Neuronal stem cell (in vitro differentiated cells): ENCODE data around the gene CLRN1.

ENCODE experiments used
- DNase-seq: peaks from one replicate; pipeline ENCODE4 v3.0.0-alpha.2; 2013; ENCODE audit warnings: low spot score
- H2AFZ ChIP-seq: one replicate; pipeline ENCODE4 v1.6.1; 2013; ENCODE audit warnings: mild to moderate bottlenecking, low read length, inconsistent platforms
- H2AK5ac ChIP-seq: 2 replicates; pipeline ENCODE4 v1.6.1; 2013; ENCODE audit warnings: low read depth, mild to moderate bottlenecking, inconsistent platforms, low read length, moderate library complexity, mixed read lengths
- H2BK120ac ChIP-seq: 2 replicates; pipeline ENCODE4 v1.6.1; 2013; ENCODE audit warnings: low read depth, mild to moderate bottlenecking, inconsistent platforms, low read length, moderate library complexity, mixed read lengths
- H2BK12ac ChIP-seq: one replicate; pipeline ENCODE4 v1.6.1; 2013; ENCODE audit warnings: low read length, inconsistent platforms
- H2BK15ac ChIP-seq: 2 replicates; pipeline ENCODE4 v1.6.1; 2013; ENCODE audit warnings: mild to moderate bottlenecking, low read length, inconsistent platforms, mixed read lengths
- H2BK5ac ChIP-seq: one replicate; pipeline ENCODE4 v1.6.1; 2013; ENCODE audit warnings: inconsistent platforms, mild to moderate bottlenecking, low read length, moderate library complexity
- H3K14ac ChIP-seq: one replicate; pipeline ENCODE4 v1.6.1; 2013; ENCODE audit warnings: low read length, inconsistent platforms
- H3K18ac ChIP-seq: 2 replicates; pipeline ENCODE4 v1.6.1; 2013; ENCODE audit warnings: low read length, inconsistent platforms
- H3K23ac ChIP-seq: 2 replicates; pipeline ENCODE4 v1.6.1; 2013; ENCODE audit warnings: low read depth, mild to moderate bottlenecking, mixed read lengths, low read length, inconsistent platforms; ENCODE audit not compliant: poor library complexity
- H3K27ac ChIP-seq: replicated peaks from 3 replicates; pipeline ENCODE4 v1.5.1; 2013; ENCODE audit warnings: low read length, inconsistent platforms
- H3K27me3 ChIP-seq, 3 experiments: 2 replicates each; pipeline ENCODE4 v1.6.1; 2013; ENCODE audit warnings: low read length in 3 of 3, mild to moderate bottlenecking in 2 of 3, inconsistent platforms in 1 of 3, low read depth in 1 of 3, mixed read lengths in 1 of 3, moderate library complexity in 1 of 3; ENCODE audit not compliant: control insufficient read depth in 3 of 3, insufficient read depth in 3 of 3
- H3K36me3 ChIP-seq, 2 donors: replicated peaks in 1 of 2; 2 replicates each; pipeline ENCODE4 v1.6.1; 2013; ENCODE audit warnings: low read length in 2 of 2; ENCODE audit not compliant: control insufficient read depth in 2 of 2, insufficient read depth in 2 of 2
- H3K4ac ChIP-seq: 2 replicates; pipeline ENCODE4 v1.6.1; 2013; ENCODE audit warnings: inconsistent platforms, mild to moderate bottlenecking, low read length, moderate library complexity
- H3K4me1 ChIP-seq, 2 donors: 1 replicate in 1 of 2; 2 replicates in 1 of 2; pipeline ENCODE4 v1.6.1; 2013; ENCODE audit warnings: low read length in 2 of 2, low read depth in 1 of 2; ENCODE audit not compliant: control insufficient read depth in 2 of 2, insufficient read depth in 1 of 2
- H3K4me2 ChIP-seq: one replicate; pipeline ENCODE4 v1.6.1; 2013; ENCODE audit warnings: mild to moderate bottlenecking, low read length, inconsistent platforms; ENCODE audit not compliant: insufficient read depth, poor library complexity, severe bottlenecking
- H3K4me3 ChIP-seq, 2 donors: 2 replicates each; pipeline ENCODE4 v1.5.1; 2013; ENCODE audit warnings: low read length in 2 of 2, mild to moderate bottlenecking in 2 of 2, inconsistent platforms in 1 of 2, moderate library complexity in 1 of 2
- H3K79me1 ChIP-seq: one replicate; pipeline ENCODE4 v1.6.1; 2013; ENCODE audit warnings: low read depth, mild to moderate bottlenecking, inconsistent platforms, low read length, moderate library complexity
- H3K9ac ChIP-seq: one replicate; pipeline ENCODE4 v1.6.1; 2013; ENCODE audit warnings: mild to moderate bottlenecking, low read depth, low read length, inconsistent platforms; ENCODE audit not compliant: poor library complexity
- H3K9me3 ChIP-seq, 2 donors: replicated peaks in 1 of 2; 2 replicates each; pipeline versions ENCODE3 to v1.6.1; 2013; ENCODE audit warnings: low read length in 2 of 2, mild to moderate bottlenecking in 2 of 2, inconsistent platforms in 1 of 2, low read depth in 1 of 2, mixed read lengths in 1 of 2, moderate library complexity in 1 of 2; ENCODE audit not compliant: control insufficient read depth in 2 of 2, insufficient read depth in 1 of 2
- H4K8ac ChIP-seq: one replicate; pipeline ENCODE4 v1.6.1; 2013; ENCODE audit warnings: low read depth, mild to moderate bottlenecking, inconsistent platforms, low read length, moderate library complexity
- H4K91ac ChIP-seq: one replicate; pipeline ENCODE4 v1.6.1; 2013; ENCODE audit warnings: low read length, low read depth, mild to moderate bottlenecking, inconsistent platforms; ENCODE audit not compliant: poor library complexity
- WGBS, 2 donors: extraction: QIAGEN DNeasy Blood & Tissue Kit; methylation state at CpG; one replicate each; pipeline ENCODE4 v1.1.7; 2013; ENCODE audit warnings: missing lambda C conversion rate in 2 of 2, mixed read lengths in 1 of 2; ENCODE audit not compliant: insufficient read length in 2 of 2, insufficient replicate concordance in 1 of 2; ENCODE audit errors: extremely low coverage in 2 of 2; 5-methylcytosine and 5-hydroxymethylcytosine counted together

CLRN1 gene

DNA sequence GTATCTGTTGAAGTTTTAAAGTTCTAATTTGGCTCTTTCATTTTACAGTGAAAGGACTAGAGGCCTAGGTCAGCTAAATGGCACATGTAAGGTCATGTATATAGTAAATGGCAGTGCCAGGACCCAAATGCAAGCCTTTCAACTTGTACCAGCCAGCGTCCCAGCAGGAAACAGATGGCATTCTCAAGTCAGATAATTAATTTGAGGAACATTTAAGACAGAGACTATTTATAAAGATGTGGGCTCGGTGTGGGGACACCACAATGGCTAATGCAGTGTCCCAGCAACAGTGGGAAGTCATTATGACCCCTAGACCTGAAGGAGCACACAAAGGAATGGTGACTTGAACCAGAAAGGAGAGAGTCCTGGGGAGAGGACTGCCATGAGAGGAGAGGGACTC, 73.4 kb downstream of the CLRN1 start:
- H3K23ac ChIP-seq = no peak overlapping the region
- no CpG with 5 or more reads among the region's 2 CpGs for WGBS, 2 donors
- H3K36me3 ChIP-seq = no peaks in the 10 kb centered on the region
- no peak overlapping the region for H2BK15ac ChIP-seq
- peak overlapping the region; percentile 63 for H3K18ac ChIP-seq
- H3K9ac ChIP-seq = no peak overlapping the region
- H4K91ac ChIP-seq = no peak overlapping the region
- no peak overlapping the region for H2BK120ac ChIP-seq
- no peak overlapping the region for H2BK5ac ChIP-seq
- H3K79me1 ChIP-seq = no peaks in the 10 kb centered on the region
- H2AFZ ChIP-seq = no peak overlapping the region
- DNase-seq = no peak
- peaks cover 0 to 11% (median 0%) of the 10 kb centered on the region in 3 experiments for H3K27me3 ChIP-seq
- H3K4ac ChIP-seq = no peak overlapping the region
- H3K4me2 ChIP-seq = no peak overlapping the region
- H3K14ac ChIP-seq = no peak overlapping the region
- H4K8ac ChIP-seq = no peak overlapping the region
- peaks cover 0 to 5% of the 10 kb centered on the region in 2 donors for H3K4me1 ChIP-seq
- no peaks in the 10 kb centered on the region for H3K9me3 ChIP-seq
- no peak overlapping the region for H3K27ac ChIP-seq
- no peak overlapping the region for H2AK5ac ChIP-seq
- H2BK12ac ChIP-seq = no peak overlapping the region
- no peak overlapping the region for H3K4me3 ChIP-seq

DNA sequence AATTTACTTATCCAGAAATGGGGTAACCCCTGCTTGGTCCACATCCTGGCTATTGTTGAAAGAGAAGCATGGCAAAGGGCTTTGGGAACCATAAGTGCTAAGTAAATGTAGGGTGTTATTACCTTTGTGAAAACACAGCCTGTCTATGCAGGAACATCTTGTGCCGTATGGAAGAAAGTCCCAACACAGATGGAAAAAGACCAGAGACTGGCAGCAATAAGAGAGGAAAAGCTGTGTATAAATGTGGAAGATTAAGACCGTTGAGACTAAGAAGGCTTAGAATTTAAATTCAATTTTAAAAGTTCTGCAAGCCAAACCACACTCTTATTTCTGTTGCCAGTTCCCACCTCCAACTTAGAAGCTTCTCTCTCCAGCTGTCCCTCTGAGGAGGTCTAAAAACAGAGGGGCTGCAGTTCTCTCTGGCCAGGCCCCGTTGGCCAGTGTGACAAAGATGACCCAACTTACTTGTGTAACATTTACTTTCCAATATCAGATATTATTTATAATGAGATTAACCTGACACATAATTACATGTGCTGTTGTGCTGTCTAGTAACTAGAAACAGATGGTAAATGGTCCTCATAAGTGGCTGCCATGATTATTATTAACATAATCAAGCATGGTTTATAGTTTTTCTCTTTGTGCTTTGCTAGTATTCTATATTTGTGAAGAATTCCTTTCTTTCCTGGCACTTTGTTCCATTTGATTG, 74.3 kb downstream of the CLRN1 start:
- DNase-seq = no peak
- Histone ChIP-seq H2BK120ac (no peak overlapping the region), H2AK5ac (no peak overlapping the region), H3K27ac (no peak overlapping the region), H3K4ac (no peak overlapping the region), H3K27me3 (peaks cover 0 to 5% (median 0%) of the 10 kb centered on the region in 3 experiments), H2BK12ac (no peak overlapping the region), H3K36me3 (no peaks in the 10 kb centered on the region), H3K23ac (no peak overlapping the region), H2BK5ac (no peak overlapping the region), H3K4me3 (no peak overlapping the region), H3K4me2 (no peak overlapping the region), H2AFZ (no peak overlapping the region), H4K91ac (no peak overlapping the region), H3K9me3 (no peaks in the 10 kb centered on the region), H3K9ac (no peak overlapping the region), H3K18ac (no peak overlapping the region), H3K4me1 (peaks cover 0 to 5% of the 10 kb centered on the region in 2 donors), H3K14ac (no peak overlapping the region), H4K8ac (no peak overlapping the region), H3K79me1 (no peaks in the 10 kb centered on the region), H2BK15ac (no peak overlapping the region)
- WGBS, 2 donors = no CpG with 5 or more reads among the region's 3 CpGs

DNA sequence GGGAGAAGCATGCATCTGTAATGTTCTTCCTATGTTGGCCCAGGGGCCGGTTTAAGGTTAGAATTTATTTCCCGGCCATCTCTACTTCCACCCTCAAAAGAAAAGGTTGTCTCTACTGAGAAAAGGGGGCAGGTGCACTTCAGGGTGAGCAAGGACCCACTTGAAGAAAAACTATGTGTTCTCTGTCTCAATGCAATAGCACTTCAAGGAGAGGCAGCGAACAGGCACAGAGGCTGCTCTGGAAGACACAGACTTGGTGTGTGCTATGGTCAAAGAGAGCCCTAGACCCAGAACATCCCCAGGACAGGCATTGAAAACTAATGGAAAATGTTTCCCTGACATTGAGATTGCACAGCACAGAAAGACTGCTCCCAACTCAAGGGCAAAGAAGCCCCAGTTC, 74.9 kb downstream of the CLRN1 start:
- no peak overlapping the region for H3K9ac ChIP-seq
- H3K79me1 ChIP-seq = no peaks in the 10 kb centered on the region
- no peak overlapping the region for H2BK120ac ChIP-seq
- H2BK5ac ChIP-seq = no peak overlapping the region
- no peak overlapping the region for H3K4ac ChIP-seq
- H4K91ac ChIP-seq = no peak overlapping the region
- no peak overlapping the region for H3K23ac ChIP-seq
- H3K27me3 ChIP-seq = peaks cover 0 to 3% (median 0%) of the 10 kb centered on the region in 3 experiments
- H2BK15ac ChIP-seq = no peak overlapping the region
- H3K36me3 ChIP-seq = no peaks in the 10 kb centered on the region
- H2AFZ ChIP-seq = no peak overlapping the region
- H3K4me1 ChIP-seq = peaks cover 0 to 5% of the 10 kb centered on the region in 2 donors
- H3K18ac ChIP-seq = no peak overlapping the region
- no CpG with 5 or more reads among the region's 3 CpGs for WGBS, 2 donors
- H2AK5ac ChIP-seq = no peak overlapping the region
- H3K14ac ChIP-seq = no peak overlapping the region
- no peak overlapping the region for H3K27ac ChIP-seq
- H2BK12ac ChIP-seq = no peak overlapping the region
- H3K4me3 ChIP-seq = no peak overlapping the region
- H3K9me3 ChIP-seq = no peaks in the 10 kb centered on the region
- no peak overlapping the region for H3K4me2 ChIP-seq
- no peak for DNase-seq
- H4K8ac ChIP-seq = no peak overlapping the region

DNA sequence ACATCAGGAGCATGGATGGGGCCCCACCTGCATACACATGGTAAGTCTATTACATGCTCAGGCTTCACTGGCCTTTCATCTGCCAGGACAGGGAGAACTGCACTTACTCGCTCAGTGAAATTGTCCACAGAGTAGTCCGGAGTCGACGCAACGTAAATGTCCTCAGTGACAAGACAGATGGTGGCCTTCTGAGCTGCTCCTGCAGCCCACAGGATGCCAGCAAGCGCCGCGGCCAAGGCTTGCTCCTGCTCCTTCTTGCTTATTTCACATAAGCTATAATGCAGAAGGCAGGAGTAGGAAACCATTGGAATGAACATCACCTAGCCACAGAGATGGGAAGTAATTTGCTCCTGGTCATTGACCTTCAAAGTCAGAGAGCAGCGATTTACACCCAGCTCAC, 81.7 kb downstream of the CLRN1 start:
- Histone ChIP-seq H3K9me3 (no peaks in the 10 kb centered on the region), H2BK12ac (no peak overlapping the region), H3K27me3 (no peaks in the 10 kb centered on the region), H3K79me1 (no peaks in the 10 kb centered on the region), H2AFZ (no peak overlapping the region), H3K36me3 (no peaks in the 10 kb centered on the region), H3K23ac (no peak overlapping the region), H3K4ac (no peak overlapping the region), H3K4me1 (peaks cover 0 to 3% of the 10 kb centered on the region in 2 donors), H3K14ac (no peak overlapping the region), H3K18ac (no peak overlapping the region), H3K4me3 (no peak overlapping the region), H3K4me2 (no peak overlapping the region), H4K8ac (peak overlapping the region; percentile 92), H3K27ac (no peak overlapping the region), H2BK5ac (no peak overlapping the region), H2BK120ac (no peak overlapping the region), H2BK15ac (no peak overlapping the region), H4K91ac (no peak overlapping the region), H2AK5ac (no peak overlapping the region), H3K9ac (no peak overlapping the region)
- no peak for DNase-seq
- no CpG with 5 or more reads among the region's 9 CpGs for WGBS, 2 donors
